Spinal cord (tissue), 10 donors: Measurements from ENCODE around the gene ABTB1. TPM values are rescaled to one million over a fixed set of nuclear protein-coding genes. Genes with fewer than 3 reads are reported as not detected.
A peak's percentile ranks its signal among the peaks of the same experiment; 100 is the strongest.

ENCODE experiments used
- DNase-seq, 6 donors: peaks; one replicate each; pipeline versions ENCODE4 v3.0.0 to v3.0.0-alpha.2; 2013 to 2015; ENCODE audit warnings: low spot score in 6 of 6, low read depth in 4 of 6
- H3K27ac ChIP-seq: one replicate; pipeline ENCODE4 v1.5.1; 2013; ENCODE audit warnings: low read depth, low read length, control low read depth
- H3K27me3 ChIP-seq: one replicate; pipeline ENCODE4 v1.6.1; 2013; ENCODE audit warnings: low read length; ENCODE audit not compliant: control insufficient read depth, insufficient read depth
- H3K36me3 ChIP-seq: one replicate; pipeline ENCODE4 v1.6.1; 2013; ENCODE audit warnings: low read length; ENCODE audit not compliant: control insufficient read depth, insufficient read depth
- H3K4me1 ChIP-seq: one replicate; pipeline ENCODE4 v1.6.1; 2013; ENCODE audit warnings: low read length; ENCODE audit not compliant: control insufficient read depth, insufficient read depth
- H3K4me3 ChIP-seq: one replicate; pipeline ENCODE4 v1.5.1; 2013; ENCODE audit warnings: low read depth, low read length, control low read depth
- H3K9me3 ChIP-seq: one replicate; pipeline ENCODE4 v1.6.1; 2013; ENCODE audit warnings: low read length; ENCODE audit not compliant: control insufficient read depth, insufficient read depth
- WGBS: methylation state at CpG from one replicate; pipeline ENCODE4 v1.1.5; 2013; ENCODE audit warnings: missing lambda C conversion rate; ENCODE audit not compliant: insufficient coverage; 5-methylcytosine and 5-hydroxymethylcytosine counted together
- long read RNA-seq, 4 donors: transcript quantifications; one replicate each; lab custom pipeline, GENCODE V29; 2026
- polyA plus RNA-seq, 2 donors: library from polyadenylated mRNA; unstranded; fragments of 120-200 nt; gene quantifications; one replicate each; pipeline ENCODE4 v1.2.1, GENCODE V29; 2013; ENCODE audit not compliant: insufficient read length in 2 of 2
- total RNA-seq, 2 donors: library from RNA; depleted of rRNA in 1 of 2; stranded (reverse); fragments of 120-200 nt in 1 of 2; fragments of >200 nt in 1 of 2; gene quantifications; one replicate each; pipeline versions ENCODE4 v1.2.3 to v1.2.4, GENCODE V29; 2013 to 2014
- donor health status: healthy.

The ABTB1 gene
- total RNA-seq (10 to 100 TPM; 10.6 to 11.2 TPM), polyA plus RNA-seq (10 to 100 TPM; 18.4 to 26.9 TPM)
- long read RNA-seq, donor 1, partial matches to known transcripts, result 0 of 1 reads
- long read RNA-seq, donor 1, other reads (novel, unspliced or antisense), result 0 of 1 reads
- long read RNA-seq, donor 2, partial matches to known transcripts, result 0 of 1 reads
- long read RNA-seq, donor 2, other reads (novel, unspliced or antisense), result 0 of 1 reads
- long read RNA-seq, donor 3, partial matches to known transcripts, result 0 of 1 reads
- long read RNA-seq, donor 3, other reads (novel, unspliced or antisense), result 0 of 1 reads
- long read RNA-seq, donor 4, partial matches to known transcripts, result 0 of 6 reads
- long read RNA-seq, donor 4, other reads (novel, unspliced or antisense), result 0 of 6 reads

- peaks cover 32% of the 10 kb centered on the region for H3K4me1 ChIP-seq
- under 1% methylated on average over 101 of the region's 102 CpGs for WGBS
- H3K27ac ChIP-seq, result peak within 1 kb of the TSS; percentile 40
- DNase-seq, result peak in 3 of 6 donors; percentile 57 to 85 (median 84)
- H3K27me3 ChIP-seq, result no peaks in the 10 kb centered on the region
- H3K9me3 ChIP-seq, result no peaks in the 10 kb centered on the region
- H3K4me3 ChIP-seq, result peak within 1 kb of the TSS; percentile 52
- peaks cover 65% of the 10 kb centered on the region for H3K36me3 ChIP-seq
Observed at GRCh38 chr3:127672429-127673190, at the start of gene ABTB1. Gene ABTB1, plus strand, starts transcription at chr3:127672952. Its CDS starts 74 bp downstream, at chr3:127673026.

- no peaks in the 10 kb centered on the region for H3K9me3 ChIP-seq
- 100% methylated on average over 2 of the region's 5 CpGs for WGBS
Observed at GRCh38 chr3:127624063-127624462, 48.7 kb upstream of the ABTB1 start.

DNA sequence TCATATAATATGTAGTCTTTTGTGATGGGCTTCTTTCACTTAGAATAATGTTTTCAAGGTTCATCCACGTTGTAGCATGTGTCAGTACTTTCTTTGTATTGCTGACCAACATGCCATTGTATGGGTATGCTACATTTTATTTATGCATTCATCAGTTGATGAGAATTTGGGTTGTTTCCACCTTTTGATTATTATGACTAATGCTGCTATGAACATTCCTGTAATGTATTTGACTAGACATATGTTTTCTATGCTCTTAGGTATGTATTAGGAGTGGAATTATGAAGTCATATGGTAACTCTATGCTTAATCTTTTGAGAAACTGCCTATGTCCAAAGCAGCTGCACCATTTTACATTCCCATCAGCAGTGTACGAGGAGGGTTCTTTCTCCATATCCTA lies 46.9 kb upstream of the ABTB1 start:
- no peaks in the 10 kb centered on the region for H3K9me3 ChIP-seq
- peaks cover 17% of the 10 kb centered on the region for H3K4me1 ChIP-seq
- H3K4me3 ChIP-seq, result no peak overlapping the region
- H3K27me3 ChIP-seq, result peaks cover 3% of the 10 kb centered on the region
- 71% methylated on average over 1 of the region's 2 CpGs for WGBS
- DNase-seq, result no peak
- H3K27ac ChIP-seq, result no peak overlapping the region
- H3K36me3 ChIP-seq, result peaks cover 13% of the 10 kb centered on the region

More at GRCh38 chr3:127624063-127624462, 48.7 kb upstream of the ABTB1 start:
- no peak for DNase-seq
- Histone ChIP-seq H3K27me3 (peaks cover 3% of the 10 kb centered on the region), H3K27ac (no peak overlapping the region), H3K4me1 (peaks cover 4% of the 10 kb centered on the region), H3K36me3 (peaks cover 22% of the 10 kb centered on the region), H3K4me3 (no peak overlapping the region)

DNA sequence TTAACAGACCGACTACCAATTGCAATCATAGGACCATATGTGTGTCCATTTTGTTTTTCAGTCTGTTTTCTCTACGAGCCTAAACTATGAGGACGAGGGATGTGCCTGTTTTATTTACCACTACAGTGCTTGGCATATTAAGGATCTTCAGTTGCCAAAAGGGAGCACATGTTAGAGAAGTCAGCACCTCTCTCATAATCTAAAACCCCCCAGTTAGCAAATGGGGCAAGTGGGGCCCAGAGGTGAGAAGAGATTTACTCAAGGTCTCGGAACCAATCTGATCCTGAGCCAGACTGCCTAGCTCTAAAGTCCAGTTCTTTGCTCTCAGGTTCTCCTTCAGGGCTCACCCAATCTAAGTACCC lies 44.3 kb upstream of the ABTB1 start:
- 100% methylated on average over 1 of the region's 4 CpGs for WGBS
- H3K4me3 ChIP-seq, result no peak overlapping the region
- peaks cover 26% of the 10 kb centered on the region for H3K4me1 ChIP-seq
- H3K27ac ChIP-seq, result no peak overlapping the region
- DNase-seq, result peak in 1 of 6 donors; percentile 12
- H3K36me3 ChIP-seq, result no peaks in the 10 kb centered on the region
- no peaks in the 10 kb centered on the region for H3K9me3 ChIP-seq
- H3K27me3 ChIP-seq, result peaks cover 3% of the 10 kb centered on the region

DNA sequence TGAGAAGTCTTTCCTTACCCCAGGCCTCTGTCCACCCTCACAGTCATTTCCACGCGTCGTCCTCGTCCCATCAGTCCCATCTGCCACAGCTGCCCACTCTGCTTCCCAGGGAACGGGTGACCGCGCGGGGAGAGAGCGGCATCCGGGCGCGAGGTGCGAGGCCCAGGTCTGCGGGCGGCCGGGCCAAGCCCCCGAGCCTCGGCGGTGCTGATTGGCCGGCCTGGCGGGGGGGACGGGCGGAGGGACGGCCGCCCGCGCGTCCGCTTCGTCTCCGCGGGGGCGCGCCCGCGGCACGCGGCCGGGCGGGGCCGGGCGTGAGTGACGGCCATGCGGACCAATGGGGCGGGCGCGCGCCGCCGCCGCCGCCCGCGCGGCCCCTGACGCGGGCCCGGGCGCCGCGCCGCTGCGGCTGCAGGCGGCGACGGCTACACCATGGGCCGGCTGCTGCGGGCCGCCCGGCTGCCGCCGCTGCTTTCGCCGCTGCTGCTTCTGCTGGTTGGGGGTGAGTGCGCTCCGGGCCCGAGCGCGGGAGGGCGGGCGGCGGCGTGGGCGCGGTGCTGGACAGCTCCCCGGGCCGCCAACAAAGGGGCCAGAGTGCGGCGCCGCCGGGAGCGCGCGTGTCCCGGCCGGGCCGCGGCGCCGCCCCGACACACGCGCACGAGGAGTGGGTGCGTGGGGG lies 43.8 kb upstream of the ABTB1 start, which contains the start of gene PODXL2:
Gene PODXL2 (plus strand): TSS at position 398 of the 679 bp plus-strand sequence. CDS start 35 bp downstream, at position 433.
- no peaks in the 10 kb centered on the region for H3K9me3 ChIP-seq
- peaks cover 26% of the 10 kb centered on the region for H3K4me1 ChIP-seq
- H3K36me3 ChIP-seq, result no peaks in the 10 kb centered on the region
- H3K4me3 ChIP-seq, result peak within 1 kb of the TSS; percentile 58
- no peak within 1 kb of the TSS for H3K27ac ChIP-seq
- WGBS, result 1% methylated on average over 105 of the region's 105 CpGs
- peaks cover 3% of the 10 kb centered on the region for H3K27me3 ChIP-seq
- peak in 3 of 6 donors; percentile 67 to 92 (median 90) for DNase-seq

DNA sequence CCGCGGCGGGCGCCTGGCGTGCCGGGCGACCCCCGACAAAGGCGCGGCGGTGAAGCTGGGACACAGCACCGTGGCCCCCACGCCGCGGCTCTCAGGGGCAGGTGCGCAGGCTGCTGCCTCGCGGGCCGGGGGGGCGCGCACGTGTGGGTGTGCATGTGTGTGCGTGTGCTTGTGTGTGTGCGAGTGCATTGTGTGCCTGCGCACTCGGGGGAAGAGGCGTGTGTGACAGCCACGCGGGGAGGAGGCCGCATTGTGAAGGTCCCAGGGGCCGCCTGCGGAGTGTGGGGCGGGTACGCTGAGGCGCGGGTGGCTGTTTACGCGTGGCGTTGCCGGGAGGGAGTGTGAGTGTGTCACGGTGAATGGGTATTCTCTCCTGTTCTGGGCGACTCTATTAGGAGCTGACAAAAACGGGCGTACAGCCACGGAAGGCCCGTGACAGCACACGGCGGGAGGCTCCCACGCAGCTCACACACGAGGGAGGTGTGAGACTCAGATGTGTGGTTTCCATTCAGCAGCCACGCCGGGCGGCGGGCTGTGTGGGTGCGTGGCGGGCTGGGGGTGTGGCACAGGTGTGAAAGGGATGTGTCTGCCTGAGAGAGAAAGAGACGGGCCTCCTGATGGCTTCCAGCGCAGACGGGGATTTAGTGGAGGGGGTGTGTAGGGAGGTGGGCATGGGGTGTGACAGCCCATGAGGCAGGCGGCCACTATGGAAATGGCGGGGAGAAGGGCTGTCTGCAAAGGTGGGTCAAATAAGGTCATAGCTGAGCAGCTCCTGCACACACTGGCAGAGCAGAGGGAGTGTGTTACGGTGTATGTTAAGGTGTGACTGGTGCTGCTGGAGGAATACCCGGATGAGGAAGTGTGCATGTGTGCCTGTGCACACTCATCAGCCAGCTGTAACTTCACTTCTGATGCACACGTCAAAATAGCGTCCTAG lies 43.0 kb upstream of the ABTB1 start:
- 12% methylated on average over 64 of the region's 65 CpGs for WGBS
- no peak overlapping the region for H3K27ac ChIP-seq
- H3K4me3 ChIP-seq, result peak overlapping the region; percentile 58
- no peaks in the 10 kb centered on the region for H3K9me3 ChIP-seq
- no peaks in the 10 kb centered on the region for H3K36me3 ChIP-seq
- peaks cover 26% of the 10 kb centered on the region for H3K4me1 ChIP-seq
- DNase-seq, result peak in 2 of 6 donors; percentile 79 to 88
- H3K27me3 ChIP-seq, result peaks cover 3% of the 10 kb centered on the region

DNA sequence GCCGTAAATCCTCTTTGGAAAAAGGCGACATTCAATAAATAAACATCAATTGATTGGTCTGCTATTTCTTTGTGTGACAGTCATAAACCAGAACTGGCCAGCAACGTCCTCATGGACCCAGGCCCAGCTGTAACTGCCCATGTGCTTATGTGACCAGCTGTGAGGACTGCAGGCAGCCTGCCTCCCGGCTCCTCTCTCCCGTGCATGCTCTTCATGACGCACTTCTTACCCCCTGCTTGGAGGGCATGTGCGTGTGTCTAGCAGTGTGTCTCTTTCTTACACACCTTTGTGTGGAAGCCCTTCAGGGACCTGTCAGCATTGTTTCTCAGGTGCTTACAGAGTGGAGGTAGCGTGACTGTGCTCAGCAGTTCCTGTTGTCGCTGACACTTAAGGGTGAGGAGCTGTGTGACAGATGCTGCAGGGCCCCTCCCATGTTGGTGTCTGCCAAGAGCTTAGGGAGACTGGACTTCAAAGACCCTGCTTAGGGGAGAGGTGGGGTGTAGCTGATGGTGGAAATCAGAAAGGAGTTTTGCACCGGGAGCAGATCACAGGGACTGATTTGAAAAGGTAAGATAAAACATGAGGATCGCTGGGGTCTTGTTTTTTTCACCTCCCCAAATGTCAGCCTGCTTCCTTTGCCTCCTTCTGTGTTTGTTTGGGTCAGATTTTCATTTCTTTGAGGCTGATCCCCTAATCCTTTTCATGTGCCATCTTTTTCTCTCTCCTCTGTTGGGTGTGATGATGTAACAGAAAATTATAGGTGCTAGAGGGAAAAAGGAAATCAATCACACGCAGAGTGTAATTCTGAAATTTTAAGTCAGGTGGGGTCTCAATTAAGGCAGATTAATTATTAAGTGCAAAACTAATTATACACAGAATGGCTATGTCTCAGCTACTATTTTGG lies 41.7 kb upstream of the ABTB1 start:
- peak in 2 of 6 donors; percentile 25 to 43 for DNase-seq
- Histone ChIP-seq H3K27me3 (peaks cover 3% of the 10 kb centered on the region), H3K9me3 (no peaks in the 10 kb centered on the region), H3K36me3 (no peaks in the 10 kb centered on the region), H3K4me1 (peaks cover 26% of the 10 kb centered on the region), H3K4me3 (no peak overlapping the region), H3K27ac (no peak overlapping the region)
- WGBS, result 30% methylated on average over 7 of the region's 12 CpGs
